IgD-negative memory B cell (primary cell): ENCODE results near the gene UBE2E2. TPM values are rescaled to one million over a fixed set of nuclear protein-coding genes. Genes with fewer than 3 reads are reported as not detected.

Experiments
- H3K27ac Mint-ChIP-seq, 3 donors: one replicate each; pipeline ENCODE4 v1.8.0; 2020 to 2022; ENCODE audit warnings: mild to moderate bottlenecking in 3 of 3, mixed read lengths in 3 of 3, moderate library complexity in 1 of 3
- H3K27me3 Mint-ChIP-seq: one replicate; pipeline ENCODE4 v1.8.0; 2021; ENCODE audit warnings: mixed read lengths
- H3K36me3 Mint-ChIP-seq: one replicate; pipeline ENCODE4 v1.8.0; 2020; ENCODE audit warnings: mild to moderate bottlenecking, mixed read lengths
- H3K4me1 Mint-ChIP-seq, 3 donors: one replicate each; pipeline ENCODE4 v1.8.0; 2020 to 2022; ENCODE audit warnings: mixed read lengths in 3 of 3, mild to moderate bottlenecking in 1 of 3
- H3K4me3 Mint-ChIP-seq, 4 donors: one replicate each; pipeline ENCODE4 v1.8.0; 2020 to 2022; ENCODE audit warnings: mild to moderate bottlenecking in 4 of 4, mixed read lengths in 4 of 4, moderate library complexity in 3 of 4
- H3K9me3 Mint-ChIP-seq, 3 donors: one replicate each; pipeline ENCODE4 v1.8.0; 2020 to 2021; ENCODE audit warnings: mixed read lengths in 3 of 3, mild to moderate bottlenecking in 1 of 3
- polyA plus RNA-seq: library from polyadenylated mRNA; unstranded; fragments of 300-500 nt; fragmentation: Illumina TruSeq; gene quantifications from one replicate; pipeline ENCODE4 v1.2.3, GENCODE V29; 2021

Gene UBE2E2
- polyA plus RNA-seq, 1 donor from 2014 or later: 59.8 TPM

GRCh38 chr3:23240171-23240785, 37.2 kb downstream of the UBE2E2 start:
- H3K4me1 Mint-ChIP-seq: peaks cover 23 to 47% (median 44%) of the 10 kb centered on the region in 3 donors

GRCh38 chr3:23241256-23241655, 38.1 kb downstream of the UBE2E2 start:
- H3K9me3 Mint-ChIP-seq: no peaks in the 10 kb centered on the region
- H3K27me3 Mint-ChIP-seq: peaks cover 1% of the 10 kb centered on the region
- peaks cover 19 to 42% (median 37%) of the 10 kb centered on the region in 3 donors for H3K4me1 Mint-ChIP-seq
- no peak overlapping the region for H3K4me3 Mint-ChIP-seq
- no peak overlapping the region for H3K27ac Mint-ChIP-seq
- no peaks in the 10 kb centered on the region for H3K36me3 Mint-ChIP-seq

More at GRCh38 chr3:23240171-23240785, 37.2 kb downstream of the UBE2E2 start:
- Mint-ChIP-seq H3K36me3 (no peaks in the 10 kb centered on the region), H3K27me3 (peaks cover 1% of the 10 kb centered on the region), H3K4me3 (no peak overlapping the region), H3K27ac (no peak overlapping the region), H3K9me3 (no peaks in the 10 kb centered on the region)

- H3K27ac Mint-ChIP-seq: no peak overlapping the region
- no peak overlapping the region for H3K4me3 Mint-ChIP-seq
- no peaks in the 10 kb centered on the region for H3K36me3 Mint-ChIP-seq
- peaks cover 19 to 42% (median 29%) of the 10 kb centered on the region in 3 donors for H3K4me1 Mint-ChIP-seq
- peaks cover 1% of the 10 kb centered on the region for H3K27me3 Mint-ChIP-seq
- no peaks in the 10 kb centered on the region for H3K9me3 Mint-ChIP-seq
These were observed 39.0 kb downstream of the UBE2E2 start for GRCh38 chr3:23242106-23242505.

- no peaks in the 10 kb centered on the region for H3K36me3 Mint-ChIP-seq
- no peak overlapping the region for H3K4me3 Mint-ChIP-seq
- H3K9me3 Mint-ChIP-seq: no peaks in the 10 kb centered on the region
- H3K4me1 Mint-ChIP-seq: peaks cover 15 to 45% (median 31%) of the 10 kb centered on the region in 3 donors
- H3K27me3 Mint-ChIP-seq: peaks cover 1% of the 10 kb centered on the region
- H3K27ac Mint-ChIP-seq: no peak overlapping the region
These were observed 41.4 kb downstream of the UBE2E2 start for GRCh38 chr3:23244324-23245041.

DNA sequence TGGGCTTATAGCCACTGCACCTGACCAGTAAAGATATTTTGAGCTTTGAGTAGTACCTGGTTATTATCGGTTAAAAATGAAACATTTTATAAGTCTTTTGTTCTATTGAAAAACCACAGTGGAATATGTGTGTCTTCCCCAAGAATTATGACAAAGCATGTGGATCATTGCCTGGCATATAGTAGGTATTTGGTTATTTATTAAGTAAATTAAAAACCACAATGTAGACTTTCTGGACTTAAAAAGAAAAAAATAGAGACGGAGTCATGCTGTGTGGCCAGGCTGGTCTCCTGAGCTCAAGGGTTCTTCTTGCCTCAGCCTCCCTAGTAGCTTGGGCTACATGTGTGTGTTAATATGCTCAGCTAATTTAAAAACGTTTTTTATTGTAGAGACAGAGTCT, 43.5 kb downstream of the UBE2E2 start:
- H3K36me3 Mint-ChIP-seq: no peaks in the 10 kb centered on the region
- peaks cover 8 to 39% (median 29%) of the 10 kb centered on the region in 3 donors for H3K4me1 Mint-ChIP-seq
- H3K4me3 Mint-ChIP-seq: peak overlapping the region in 1 of 4 donors; percentile 5
- H3K9me3 Mint-ChIP-seq: no peaks in the 10 kb centered on the region
- peaks cover 1% of the 10 kb centered on the region for H3K27me3 Mint-ChIP-seq
- no peak overlapping the region for H3K27ac Mint-ChIP-seq

DNA sequence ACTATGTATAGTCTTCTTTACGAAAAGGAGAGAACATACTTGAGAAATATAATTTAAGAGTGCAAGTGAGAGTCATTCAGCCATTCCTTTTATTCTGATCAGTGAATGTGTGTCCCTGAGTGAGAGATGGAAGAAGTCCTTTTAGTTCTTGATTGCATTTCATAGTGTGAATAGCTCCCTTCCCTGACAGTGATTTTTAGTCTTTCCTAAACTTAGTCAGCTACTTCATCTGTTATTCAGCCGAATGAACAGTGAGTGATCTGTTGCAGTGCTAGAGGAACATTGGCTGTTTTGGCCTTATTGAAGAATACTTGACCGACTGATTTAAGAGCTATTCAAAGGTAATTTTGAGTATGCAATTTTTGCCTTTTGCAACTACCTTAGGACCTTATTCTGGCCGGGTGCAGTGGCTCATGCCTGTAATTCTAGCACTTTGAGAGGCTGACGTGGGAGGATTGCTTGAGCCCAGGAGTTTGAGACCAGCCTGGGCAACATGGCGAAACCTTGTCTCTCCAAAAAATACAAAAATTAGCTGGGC, 45.5 kb downstream of the UBE2E2 start:
- H3K27ac Mint-ChIP-seq: no peak overlapping the region
- no peaks in the 10 kb centered on the region for H3K27me3 Mint-ChIP-seq
- no peaks in the 10 kb centered on the region for H3K36me3 Mint-ChIP-seq
- H3K4me1 Mint-ChIP-seq: peaks cover 13 to 40% (median 32%) of the 10 kb centered on the region in 3 donors
- no peak overlapping the region for H3K4me3 Mint-ChIP-seq
- H3K9me3 Mint-ChIP-seq: no peaks in the 10 kb centered on the region

DNA sequence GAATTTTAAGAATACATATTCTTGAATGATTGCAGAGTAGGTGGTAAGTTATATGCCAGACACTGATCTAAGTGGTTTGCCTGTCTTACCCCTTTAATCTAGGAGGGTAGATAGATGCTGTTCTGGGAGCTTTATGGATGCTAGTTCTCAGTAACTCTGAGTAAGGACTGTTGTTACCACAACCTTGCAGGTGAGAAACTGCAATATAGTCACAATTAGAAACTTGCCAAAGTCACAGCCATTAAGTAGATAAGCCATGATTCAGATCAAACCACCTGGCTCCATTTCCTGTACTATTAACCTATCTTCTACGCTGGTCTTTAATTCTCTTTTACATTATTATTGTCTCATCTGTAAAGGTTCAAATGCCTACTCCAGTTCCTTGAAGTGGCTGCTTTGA, 46.8 kb downstream of the UBE2E2 start:
- Mint-ChIP-seq H3K27ac (no peak overlapping the region), H3K4me1 (peaks cover 18 to 46% (median 37%) of the 10 kb centered on the region in 3 donors), H3K4me3 (peak overlapping the region in 1 of 4 donors; percentile 61), H3K36me3 (no peaks in the 10 kb centered on the region), H3K27me3 (no peaks in the 10 kb centered on the region), H3K9me3 (no peaks in the 10 kb centered on the region)

GRCh38 chr3:23252122-23252521, 49.0 kb downstream of the UBE2E2 start:
- H3K9me3 Mint-ChIP-seq: no peaks in the 10 kb centered on the region
- H3K4me1 Mint-ChIP-seq: peaks cover 31 to 57% (median 44%) of the 10 kb centered on the region in 3 donors
- no peaks in the 10 kb centered on the region for H3K36me3 Mint-ChIP-seq
- H3K4me3 Mint-ChIP-seq: no peak overlapping the region
- no peaks in the 10 kb centered on the region for H3K27me3 Mint-ChIP-seq
- H3K27ac Mint-ChIP-seq: no peak overlapping the region

DNA sequence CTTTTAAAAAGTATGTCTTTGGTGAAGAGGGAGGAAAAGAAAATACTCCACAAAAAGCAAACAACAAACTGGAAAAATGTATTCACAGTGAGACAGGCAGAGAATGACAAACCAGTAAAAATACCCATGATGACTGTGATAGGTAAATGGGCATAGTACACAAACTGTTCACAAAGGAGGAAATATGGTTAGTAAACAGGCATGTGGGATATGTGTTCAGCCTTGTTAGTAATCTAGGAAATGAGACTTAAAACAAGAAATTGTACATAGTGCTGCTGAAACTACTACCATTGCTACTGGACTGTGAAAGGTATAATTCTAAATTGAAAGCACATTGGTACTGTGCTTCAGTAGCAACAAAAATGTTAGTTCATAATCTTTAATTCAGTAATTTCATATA, 50.1 kb downstream of the UBE2E2 start:
- Mint-ChIP-seq H3K4me3 (peak overlapping the region in 1 of 4 donors; percentile 9), H3K4me1 (peaks cover 34 to 51% (median 43%) of the 10 kb centered on the region in 3 donors), H3K27ac (no peak overlapping the region), H3K36me3 (no peaks in the 10 kb centered on the region), H3K9me3 (peaks cover 0 to 4% (median 0%) of the 10 kb centered on the region in 3 donors), H3K27me3 (no peaks in the 10 kb centered on the region)

- peak overlapping the region in 1 of 3 donors; percentile 24 for H3K27ac Mint-ChIP-seq
- peaks cover 0 to 4% (median 0%) of the 10 kb centered on the region in 3 donors for H3K9me3 Mint-ChIP-seq
- H3K27me3 Mint-ChIP-seq: no peaks in the 10 kb centered on the region
- peaks cover 32 to 43% (median 38%) of the 10 kb centered on the region in 3 donors for H3K4me1 Mint-ChIP-seq
- H3K4me3 Mint-ChIP-seq: peak overlapping the region in 1 of 4 donors; percentile 53
- no peaks in the 10 kb centered on the region for H3K36me3 Mint-ChIP-seq
These were observed 51.2 kb downstream of the UBE2E2 start for GRCh38 chr3:23254282-23254681.

DNA sequence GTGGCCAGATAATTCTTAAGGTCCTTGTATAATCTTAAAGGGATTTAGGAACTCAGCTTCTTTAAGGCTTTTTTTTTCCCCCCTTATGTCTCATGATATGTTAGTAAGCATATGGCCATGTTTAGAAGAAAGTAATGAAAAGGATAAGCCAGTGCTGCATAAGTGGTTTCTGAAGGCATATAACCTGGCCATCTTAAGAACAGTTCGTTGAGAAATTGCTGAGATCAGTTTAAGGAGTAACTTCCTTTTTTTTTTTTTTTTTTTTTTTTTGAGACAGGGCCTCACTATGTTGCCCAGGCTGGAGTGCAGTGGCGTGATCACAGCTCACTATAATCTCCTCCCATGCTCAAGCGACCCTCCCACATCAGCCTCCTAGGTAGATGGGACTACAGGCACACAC, 51.7 kb downstream of the UBE2E2 start:
- Mint-ChIP-seq H3K4me3 (peak overlapping the region in 1 of 4 donors; percentile 53), H3K9me3 (peaks cover 0 to 4% (median 0%) of the 10 kb centered on the region in 3 donors), H3K4me1 (peaks cover 32 to 43% (median 38%) of the 10 kb centered on the region in 3 donors), H3K27ac (no peak overlapping the region), H3K27me3 (no peaks in the 10 kb centered on the region), H3K36me3 (peaks cover 3% of the 10 kb centered on the region)

DNA sequence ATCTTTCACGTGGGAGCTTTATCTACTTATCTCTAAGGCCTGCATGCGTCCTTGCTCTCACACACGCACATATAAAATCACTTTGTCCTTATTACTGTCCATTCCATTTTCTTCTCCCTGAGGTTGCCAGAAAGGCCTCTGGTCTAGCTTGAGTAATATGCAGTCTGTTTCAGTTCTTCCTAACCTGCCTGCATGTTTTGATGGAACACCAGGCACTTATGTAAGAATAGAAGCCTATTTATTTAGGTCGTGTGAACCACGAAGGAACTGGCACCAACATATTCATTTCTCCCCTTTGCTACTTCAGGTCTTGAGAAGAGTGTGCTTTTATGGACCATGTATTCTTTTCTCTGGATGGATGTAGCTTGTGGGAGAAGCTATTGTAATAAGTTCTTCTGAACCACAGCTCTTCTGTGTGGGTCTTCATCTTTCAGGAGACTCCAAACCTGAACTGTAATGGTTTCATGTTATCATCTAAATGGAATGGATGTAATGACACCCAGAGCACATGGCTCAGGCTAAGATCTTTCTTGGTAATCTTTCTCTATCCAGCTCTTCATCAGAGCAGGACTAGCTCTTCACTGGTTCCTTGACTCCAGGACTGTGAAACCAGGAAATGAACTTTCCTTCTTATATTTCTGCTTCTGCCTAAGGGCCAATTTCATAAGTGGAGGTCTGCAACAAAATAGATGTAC, 53.8 kb downstream of the UBE2E2 start:
- Mint-ChIP-seq H3K9me3 (peaks cover 0 to 4% (median 0%) of the 10 kb centered on the region in 3 donors), H3K27me3 (no peaks in the 10 kb centered on the region), H3K27ac (no peak overlapping the region), H3K4me3 (no peak overlapping the region), H3K36me3 (peaks cover 3% of the 10 kb centered on the region), H3K4me1 (peaks cover 32 to 33% (median 32%) of the 10 kb centered on the region in 3 donors)

GRCh38 chr3:23258110-23258509, 55.0 kb downstream of the UBE2E2 start:
- H3K36me3 Mint-ChIP-seq: peaks cover 3% of the 10 kb centered on the region
- no peak overlapping the region for H3K27ac Mint-ChIP-seq
- no peaks in the 10 kb centered on the region for H3K27me3 Mint-ChIP-seq
- H3K9me3 Mint-ChIP-seq: peaks cover 0 to 4% (median 0%) of the 10 kb centered on the region in 3 donors
- H3K4me3 Mint-ChIP-seq: peak overlapping the region in 1 of 4 donors; percentile 20
- peaks cover 29 to 32% (median 31%) of the 10 kb centered on the region in 3 donors for H3K4me1 Mint-ChIP-seq

DNA sequence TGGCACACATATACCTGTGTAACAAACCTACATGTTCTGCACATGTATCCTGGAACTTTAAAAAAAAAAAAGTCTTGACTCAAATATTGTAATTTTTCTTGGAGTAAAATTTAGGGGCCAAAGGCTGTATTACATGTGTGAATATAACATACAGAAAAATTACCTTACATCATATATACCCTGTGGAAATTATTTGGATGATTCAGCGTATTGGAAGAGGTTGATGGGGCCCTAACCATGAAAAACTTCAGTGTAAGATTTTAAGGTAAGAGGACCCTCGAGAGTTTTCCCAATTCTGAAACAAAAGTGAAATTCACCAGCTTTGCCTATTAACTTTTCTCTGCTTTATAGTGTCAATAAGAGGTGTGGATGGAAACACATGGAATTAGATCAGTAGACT, 56.4 kb downstream of the UBE2E2 start:
- H3K4me3 Mint-ChIP-seq: no peak overlapping the region
- H3K27ac Mint-ChIP-seq: no peak overlapping the region
- H3K36me3 Mint-ChIP-seq: peaks cover 3% of the 10 kb centered on the region
- peaks cover 0 to 4% (median 0%) of the 10 kb centered on the region in 3 donors for H3K9me3 Mint-ChIP-seq
- peaks cover 20 to 22% (median 21%) of the 10 kb centered on the region in 3 donors for H3K4me1 Mint-ChIP-seq
- no peaks in the 10 kb centered on the region for H3K27me3 Mint-ChIP-seq

DNA sequence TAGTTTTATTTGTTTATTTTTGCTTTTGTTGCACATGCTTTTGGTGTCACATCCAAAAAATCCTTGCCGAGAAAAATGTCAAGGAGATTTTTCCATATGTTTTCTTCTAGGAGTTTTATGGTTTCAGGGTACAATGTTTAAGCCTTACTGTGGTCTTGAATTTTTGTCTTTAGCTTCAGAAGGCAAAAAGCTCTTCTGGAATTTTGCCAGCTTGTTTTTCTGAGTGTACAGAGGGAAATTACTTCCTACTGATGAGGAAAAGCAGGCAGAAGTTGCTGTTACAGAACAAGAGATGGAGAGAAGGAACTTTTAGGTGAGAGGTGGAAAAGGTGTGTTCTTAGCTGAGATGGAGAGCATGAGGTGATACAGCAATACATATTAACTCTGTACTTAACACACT, 59.6 kb downstream of the UBE2E2 start:
- Mint-ChIP-seq H3K27me3 (no peaks in the 10 kb centered on the region), H3K36me3 (peaks cover 7% of the 10 kb centered on the region), H3K27ac (no peak overlapping the region), H3K4me1 (peaks cover 4 to 14% (median 6%) of the 10 kb centered on the region in 3 donors), H3K9me3 (peaks cover 0 to 3% (median 0%) of the 10 kb centered on the region in 3 donors), H3K4me3 (no peak overlapping the region)
